ENCODE measurements around the gene KHSRP. TPM values are rescaled to one million over a fixed set of nuclear protein-coding genes. Genes with fewer than 3 reads are reported as not detected.
A peak's percentile ranks its signal among the peaks of the same experiment; 100 is the strongest.

KHSRP gene
- total and polyA plus RNA-seq, 10 of the 15 experiments (the other 5 are each of a cell fraction or from before 2014, with no cell fraction given): 4.8 to 440 (median 82.0) TPM

GRCh38 chr19:6418562-6418932, 6.1 kb downstream of the KHSRP start:
- Histone ChIP-seq H4K20me1 (ENCODE audit: control insufficient read depth, insufficient read depth) (peaks cover 24% of the 10 kb centered on the region), H3K36me3 (ENCODE audit: control insufficient read depth in 2 of 2, insufficient read depth in 2 of 2, low read length in 1 of 2) (peaks cover 27 to 63% of the 10 kb centered on the region in 2 experiments), H3K79me2 (ENCODE audit: control insufficient read depth, insufficient read depth, low read length) (peaks cover 39% of the 10 kb centered on the region), H3K9me3 (replicated peaks; ENCODE audit: control insufficient read depth, insufficient read depth, low read length) (no peaks in the 10 kb centered on the region), H3K9ac (ENCODE audit: control insufficient read depth, insufficient read depth, low read length) (no peak overlapping the region), H2AFZ (ENCODE audit: control insufficient read depth, low read depth, low read length) (no peak overlapping the region), H3K4me3 (no peak overlapping the region), H3K4me1 (ENCODE audit: control insufficient read depth, insufficient read depth, low read length) (no peaks in the 10 kb centered on the region), H3K27ac (ENCODE audit: control insufficient read depth, insufficient read depth) (no peak overlapping the region), H3K4me2 (ENCODE audit: control insufficient read depth, insufficient read depth) (no peak overlapping the region), H3K27me3 (replicated peaks in 1 of 2; ENCODE audit: control insufficient read depth in 2 of 2, insufficient read depth in 2 of 2, low read length in 1 of 2) (no peaks in the 10 kb centered on the region)
- DNase-seq (ENCODE audit: low read depth, low spot score): no peak
- ChIA-PET SMC1A (ENCODE audit: uncharacterized antibody, unreplicated experiment) (no interaction called here), POLR2A (no interaction called here), RAD21 (ENCODE audit: unreplicated experiment) (no interaction called here), CTCF (interaction anchor here (0.7 kb wide), 1 partner anchor 485 kb away, joined by 3 read pairs; no protein-coding TSS in a partner anchor)
- intact Hi-C loops (cut with micrococcal nuclease; ENCODE audit: unreplicated experiment) (no loop called here), in situ Hi-C loops (cut with MboI) (no loop called here)
- ATAC-seq: no peak
- TF ChIP-seq HDAC2 (IDR thresholded peaks at IDR 0.05) (no peak), MTA2 (IDR thresholded peaks at IDR 0.05; ENCODE audit: low read depth) (no peak), CEBPZ (IDR thresholded peaks at IDR 0.05; ENCODE audit: low read depth, low read length) (no peak), POLR2A (IDR thresholded peaks at IDR 0.05; ENCODE audit: low read depth, low read length) (0 out of 2 replicates have a peak, but pooled peaks have one; percentile 19), ZNF207 (IDR thresholded peaks at IDR 0.05; ENCODE audit: borderline replicate concordance) (no peak), RELB (IDR thresholded peaks at IDR 0.05; ENCODE audit: low read depth) (no peak)
- WGBS (ENCODE audit: insufficient coverage, insufficient replicate concordance, low lambda C conversion rate, missing lambda C conversion rate): 96% methylated on average over 18 of the region's 19 CpGs
- FAIRE-seq: no peak
- BruUV-seq (replicated peaks): no TSS peak

Data from GM12878 (cell line).